ENCODE measurements around the gene PITPNC1. TPM values are rescaled to one million over a fixed set of nuclear protein-coding genes. Genes with fewer than 3 reads are reported as not detected.
A peak's percentile ranks its signal among the peaks of the same experiment; 100 is the strongest.

Gene PITPNC1
- total RNA-seq, 1 experiment from 2014 or later = 37.5 TPM

DNA sequence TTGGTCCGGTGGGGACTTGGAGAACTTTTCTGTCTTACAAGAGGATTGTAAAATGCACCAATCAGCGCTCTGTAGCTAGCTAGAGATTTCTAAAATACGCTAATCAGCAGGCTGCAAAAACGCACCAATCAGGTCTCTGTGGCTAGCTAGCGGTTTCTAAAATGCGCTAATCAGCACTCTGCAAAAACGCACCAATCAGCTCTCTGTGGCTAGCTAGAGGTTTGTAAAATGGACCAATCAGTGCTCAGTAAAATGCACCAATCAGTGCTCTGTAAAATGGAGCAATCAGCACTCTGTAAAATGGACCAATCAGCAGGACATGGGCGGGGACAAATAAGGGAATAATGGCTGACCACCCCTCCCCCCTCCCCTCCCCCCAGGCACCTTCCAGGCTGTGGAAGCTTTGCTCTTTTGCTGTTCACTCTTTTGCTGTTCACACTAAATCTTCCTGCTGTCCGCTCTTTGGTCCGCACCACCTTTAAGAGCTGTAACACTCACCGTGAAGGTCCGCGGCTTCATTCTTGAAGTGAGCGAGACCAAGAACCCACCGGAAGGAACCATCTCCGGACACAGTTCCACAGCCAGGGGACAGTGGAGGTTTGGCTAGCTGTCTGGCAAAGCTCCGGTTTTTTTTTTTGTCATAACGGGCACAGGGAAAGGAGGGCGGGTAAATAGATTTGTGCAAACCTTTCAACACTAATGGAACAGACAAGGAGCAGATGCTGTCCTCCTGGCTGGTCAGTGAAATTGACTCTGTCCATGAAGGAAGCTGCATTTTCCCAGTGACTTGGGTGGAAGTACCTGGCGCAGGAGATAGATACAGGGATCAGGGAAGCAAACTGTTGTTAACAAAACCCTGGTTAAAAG, 8.3 kb downstream of the PITPNC1 start:
- Histone ChIP-seq H2BK5ac (ENCODE audit: insufficient read length, low read length) (no peak overlapping the region), H3K4ac (ENCODE audit: low read depth, low read length) (no peak overlapping the region), H3K79me1 (ENCODE audit: insufficient read depth, low read depth, low read length, poor library complexity, severe bottlenecking) (peaks cover 2% of the 10 kb centered on the region), H3K23me2 (ENCODE audit: insufficient read length, low read depth, low read length, poor library complexity, severe bottlenecking) (no peaks in the 10 kb centered on the region), H3K9me3 (ENCODE audit: control insufficient read depth, low read depth, low read length) (no peaks in the 10 kb centered on the region), H3T11ph (ENCODE audit: low read length) (no peak overlapping the region), H2BK15ac (ENCODE audit: low read depth, low read length) (no peak overlapping the region), H3K27me3 (ENCODE audit: insufficient read depth, low read length) (no peaks in the 10 kb centered on the region), H2BK120ac (ENCODE audit: low read depth, low read length, poor library complexity, severe bottlenecking) (no peak overlapping the region), H4K5ac (ENCODE audit: insufficient read length, low read depth, low read length) (no peak overlapping the region), H3K27ac (ENCODE audit: insufficient read length, low read depth, low read length) (no peak overlapping the region), H3K4me2 (ENCODE audit: insufficient read depth, insufficient read length, low read length) (no peak overlapping the region), H4K91ac (ENCODE audit: insufficient read length, low read depth, low read length) (no peak overlapping the region), H3K56ac (ENCODE audit: insufficient read length, low read depth, low read length) (no peak overlapping the region), H4K8ac (replicated peaks; ENCODE audit: insufficient read length, low read depth, low read length) (no peak overlapping the region), H2AK5ac (ENCODE audit: insufficient read length, low read length) (no peak overlapping the region), H3K79me2 (ENCODE audit: insufficient read depth, low read length) (peaks cover 10% of the 10 kb centered on the region; the same call in 1 of the 2 replicates), H3K14ac (ENCODE audit: insufficient read depth, low read length) (no peak overlapping the region), H3K23ac (ENCODE audit: insufficient read length, low read depth, low read length) (no peak overlapping the region), H3K4me1 (ENCODE audit: insufficient read depth, low read length) (no peaks in the 10 kb centered on the region), H3K9ac (ENCODE audit: extremely low read depth, insufficient read length, low read length) (no peak overlapping the region), H2BK20ac (ENCODE audit: low read depth, low read length, poor library complexity, severe bottlenecking) (no peak overlapping the region), H4K20me1 (ENCODE audit: control insufficient read depth, insufficient read depth, insufficient read length) (no peaks in the 10 kb centered on the region), H3K18ac (ENCODE audit: insufficient read length, low read depth, low read length) (no peak overlapping the region), H2AFZ (ENCODE audit: low read length) (no peak overlapping the region), H2BK12ac (ENCODE audit: insufficient read length, low read depth, low read length) (no peak overlapping the region)
- WGBS (ENCODE audit: extremely low coverage, insufficient read length, low lambda C conversion rate) = no CpG with 5 or more reads among the region's 20 CpGs
- TF ChIP-seq, protein P1, sequence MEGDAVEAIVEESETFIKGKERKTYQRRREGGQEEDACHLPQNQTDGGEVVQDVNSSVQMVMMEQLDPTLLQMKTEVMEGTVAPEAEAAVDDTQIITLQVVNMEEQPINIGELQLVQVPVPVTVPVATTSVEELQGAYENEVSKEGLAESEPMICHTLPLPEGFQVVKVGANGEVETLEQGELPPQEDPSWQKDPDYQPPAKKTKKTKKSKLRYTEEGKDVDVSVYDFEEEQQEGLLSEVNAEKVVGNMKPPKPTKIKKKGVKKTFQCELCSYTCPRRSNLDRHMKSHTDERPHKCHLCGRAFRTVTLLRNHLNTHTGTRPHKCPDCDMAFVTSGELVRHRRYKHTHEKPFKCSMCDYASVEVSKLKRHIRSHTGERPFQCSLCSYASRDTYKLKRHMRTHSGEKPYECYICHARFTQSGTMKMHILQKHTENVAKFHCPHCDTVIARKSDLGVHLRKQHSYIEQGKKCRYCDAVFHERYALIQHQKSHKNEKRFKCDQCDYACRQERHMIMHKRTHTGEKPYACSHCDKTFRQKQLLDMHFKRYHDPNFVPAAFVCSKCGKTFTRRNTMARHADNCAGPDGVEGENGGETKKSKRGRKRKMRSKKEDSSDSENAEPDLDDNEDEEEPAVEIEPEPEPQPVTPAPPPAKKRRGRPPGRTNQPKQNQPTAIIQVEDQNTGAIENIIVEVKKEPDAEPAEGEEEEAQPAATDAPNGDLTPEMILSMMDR (conservative IDR thresholded peaks at IDR 0.05) = no peak
- peaks cover 13 to 16% of the 10 kb centered on the region in 2 experiments for H3K4me1 Mint-ChIP-seq
- no peak overlapping the region for H3K4me3 Mint-ChIP-seq
- no peak for DNase-seq
- no peaks in the 10 kb centered on the region; the same call in 1 of the 2 replicates for H3K27me3 Mint-ChIP-seq (ENCODE audit: low read depth)
- H3K9me3 Mint-ChIP-seq = no peaks in the 10 kb centered on the region; a peak in 4 of 5 replicates
- peak overlapping the region in 1 of 3 experiments; percentile 83; a peak in 2 of 7 replicates for H3K27ac Mint-ChIP-seq
- H3K36me3 Mint-ChIP-seq (ENCODE audit: insufficient read depth in 1 of 3, low read depth in 3 of 3) = peaks cover 12 to 17% (median 16%) of the 10 kb centered on the region in 3 experiments; a peak in 6 of 7 replicates

All from H9 (cell line).